OCI-LY7 (cell line): ENCODE results near the gene PSMD1. TPM values are rescaled to one million over a fixed set of nuclear protein-coding genes. Genes with fewer than 3 reads are reported as not detected.

Experiments
- BruUV-seq: library from RNA; stranded (reverse); fragments of 400-500 nt; replicated peaks from 2 replicates; lab custom pipeline; 2021; lab: Mats Ljungman, UMichigan
- CTCF ChIA-PET: fragments of 300-600 bp; sonication (Branson Sonifier 250); formaldehyde crosslinking; loops from one replicate; lab custom pipeline; 2022; ENCODE audit warnings: antibody characterized with exemption; ENCODE audit not compliant: unreplicated experiment; lab: Charles Lee
- POLR2A ChIA-PET: fragments of 300-600 bp; sonication (Branson Sonifier 250); formaldehyde crosslinking; loops from one replicate; lab custom pipeline; 2022; ENCODE audit warnings: antibody characterized with exemption; lab: Charles Lee
- DNase-seq: peaks from one replicate; pipeline ENCODE4 v3.0.0-alpha.2; 2015; ENCODE audit warnings: low spot score
- H2AFZ ChIP-seq: fragments of 200-600 bp; sonication (generic), shearing (Covaris generic); 2 replicates; pipeline ENCODE4 v1.6.1; 2014; ENCODE audit warnings: mild to moderate bottlenecking, antibody characterized with exemption, low read length, moderate library complexity
- H3K27ac ChIP-seq: fragments of 200-600 bp; sonication (generic); 2 replicates; pipeline ENCODE4 v1.5.1; 2014; ENCODE audit warnings: mixed run types, low read depth, mild to moderate bottlenecking, moderate library complexity, low read length, inconsistent platforms; ENCODE audit not compliant: poor library complexity, severe bottlenecking
- H3K36me3 ChIP-seq: fragments of 200-600 bp; sonication (generic); 2 replicates; pipeline ENCODE4 v1.6.1; 2014; ENCODE audit warnings: mild to moderate bottlenecking, antibody characterized with exemption, low read length, moderate library complexity, mixed read lengths; ENCODE audit not compliant: insufficient read depth
- H3K4me1 ChIP-seq: fragments of 200-600 bp; sonication (generic); 2 replicates; pipeline ENCODE4 v1.5.1; 2014; ENCODE audit warnings: mild to moderate bottlenecking, low read length; ENCODE audit not compliant: insufficient read depth, poor library complexity, severe bottlenecking
- H3K4me2 ChIP-seq: fragments of 200-600 bp; sonication (generic); 2 replicates; pipeline ENCODE4 v1.6.1; 2014; ENCODE audit warnings: mild to moderate bottlenecking, low read length
- H3K4me3 ChIP-seq: fragments of 200-600 bp; sonication (generic); 2 replicates; pipeline ENCODE4 v1.5.1; 2014; ENCODE audit warnings: mild to moderate bottlenecking, low read depth, low read length; ENCODE audit not compliant: poor library complexity, severe bottlenecking
- H3K79me2 ChIP-seq: fragments of 200-600 bp; sonication (generic); 2 replicates; pipeline ENCODE4 v1.6.1; 2016; ENCODE audit warnings: low read depth, mild to moderate bottlenecking, low read length, moderate library complexity, mixed read lengths; ENCODE audit not compliant: insufficient read depth
- H3K9me2 ChIP-seq: fragments of 200-600 bp; sonication (generic); 2 replicates; pipeline ENCODE4 v1.6.1; 2016; ENCODE audit warnings: mild to moderate bottlenecking, low read length, mixed read lengths; ENCODE audit not compliant: insufficient read depth
- H3K9me3 ChIP-seq: fragments of 200-600 bp; sonication (generic); 2 replicates; pipeline ENCODE4 v1.6.1; 2014; ENCODE audit warnings: mild to moderate bottlenecking, mixed run types, low read length, mixed read lengths
- H4K20me1 ChIP-seq: fragments of 200-600 bp; sonication (generic); 2 replicates; pipeline ENCODE4 v1.6.1; 2014; ENCODE audit warnings: mild to moderate bottlenecking, antibody characterized with exemption, low read length, moderate library complexity, mixed read lengths; ENCODE audit not compliant: insufficient read depth
- CTCF ChIP-seq: fragments of 200-600 bp; sonication (generic); conservative IDR thresholded peaks from 2 replicates; pipeline ENCODE4 v1.5.1; 2014; ENCODE audit warnings: mild to moderate bottlenecking, antibody characterized with exemption, low read length, moderate library complexity, mixed read lengths
- EZH2phosphoT487 ChIP-seq: fragments of 200-600 bp; sonication (generic); IDR thresholded peaks from 2 replicates; pipeline ENCODE4 v1.6.1; 2018; ENCODE audit warnings: low read depth, borderline replicate concordance, mild to moderate bottlenecking, mixed run types, antibody characterized with exemption, low read length, moderate library complexity, mixed read lengths
- intact Hi-C: fragments of 100-400 bp; cut with micrococcal nuclease; formaldehyde crosslinking; loops from one replicate; pipeline ENCODE4 v1.10.0; 2022; ENCODE audit not compliant: unreplicated experiment
- total RNA-seq, 2 experiments: library from RNA; depleted of rRNA in 1 of 2; stranded (reverse); fragments of >200 nt in 1 of 2; shearing (Covaris generic) in 1 of 2; gene quantifications; 2 replicates each; pipeline ENCODE4 v1.2.3, GENCODE V29; 2014 to 2022

The PSMD1 gene
- total RNA-seq, 2 experiments from 2014 or later: 60.5 to 105 TPM

DNA sequence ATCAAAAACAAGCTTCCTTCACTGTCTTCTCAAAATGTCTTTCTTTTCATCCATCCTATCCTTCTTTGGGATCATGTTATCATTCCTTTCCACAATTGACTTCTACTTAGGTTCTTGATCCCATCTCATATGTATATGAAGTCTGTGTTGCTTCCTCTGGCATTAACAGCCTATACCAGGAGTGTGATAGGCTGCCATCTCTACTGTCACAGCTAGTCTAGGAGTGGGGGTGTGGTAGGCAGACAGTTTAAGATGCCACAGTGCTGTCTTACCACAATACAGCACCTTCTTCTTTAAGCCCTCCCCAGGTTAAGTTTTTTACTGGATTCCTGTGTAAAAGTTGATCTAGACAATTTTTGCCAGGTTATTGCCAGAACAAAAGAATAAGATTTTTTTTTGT, 71.9 kb downstream of the PSMD1 start:
- Histone ChIP-seq H3K27ac (no peak overlapping the region), H3K4me1 (no peaks in the 10 kb centered on the region), H3K79me2 (no peaks in the 10 kb centered on the region), H4K20me1 (0 out of 2 replicates have a peak, but pooled peaks cover under 1% of the 10 kb centered on the region), H3K9me3 (no peaks in the 10 kb centered on the region), H3K4me3 (no peak overlapping the region), H2AFZ (no peak overlapping the region), H3K4me2 (no peak overlapping the region), H3K9me2 (no peaks in the 10 kb centered on the region), H3K36me3 (no peaks in the 10 kb centered on the region)
- CTCF ChIA-PET: no interaction called here
- BruUV-seq: no TSS peak
- POLR2A ChIA-PET: interaction anchor here (0.6 to 1.4 kb wide), 8 partner anchors 9 to 137 kb away, joined by 3 to 7 read pairs (median 4); no protein-coding TSS in a partner anchor
- intact Hi-C loops: loop anchor here (2.0 kb wide), 1 partner anchor 18 kb away; no protein-coding TSS in a partner anchor
- TF ChIP-seq CTCF (no peak), EZH2phosphoT487 (no peak)
- no peak for DNase-seq

DNA sequence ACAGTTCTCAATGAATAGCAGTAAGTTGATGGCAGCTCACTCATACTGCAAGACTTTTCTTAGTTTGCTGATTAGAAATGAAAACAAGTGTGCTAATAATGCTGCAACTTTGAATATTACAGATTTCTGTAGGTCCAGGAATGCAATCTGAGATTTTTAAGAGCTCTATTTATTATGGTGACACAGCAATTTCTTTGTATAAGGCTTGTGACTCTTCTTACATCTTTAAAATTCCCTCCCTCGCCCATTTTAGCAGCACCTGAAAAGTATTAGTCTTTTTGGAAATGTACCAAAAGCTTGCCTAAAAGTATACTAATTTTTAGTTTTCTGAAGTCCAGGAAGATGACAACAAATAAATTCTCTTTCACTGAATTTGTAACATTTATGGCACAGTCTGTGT, 72.5 kb downstream of the PSMD1 start:
- Histone ChIP-seq H3K27ac (no peak overlapping the region), H3K79me2 (no peaks in the 10 kb centered on the region), H4K20me1 (no peaks in the 10 kb centered on the region), H2AFZ (no peak overlapping the region), H3K9me2 (no peaks in the 10 kb centered on the region), H3K4me2 (no peak overlapping the region), H3K36me3 (no peaks in the 10 kb centered on the region), H3K4me3 (no peak overlapping the region), H3K4me1 (no peaks in the 10 kb centered on the region), H3K9me3 (no peaks in the 10 kb centered on the region)
- no peak for TF ChIP-seq EZH2phosphoT487
- no peak for TF ChIP-seq CTCF
- DNase-seq: no peak
- intact Hi-C loops: loop anchor here (2.0 kb wide), 1 partner anchor 18 kb away; no protein-coding TSS in a partner anchor
- ChIA-PET CTCF (interaction anchor here (0.5 kb wide), 1 partner anchor 83 kb away, joined by 3 read pairs; no protein-coding TSS in a partner anchor), POLR2A (interaction anchor here (0.6 to 1.2 kb wide), 5 partner anchors 8 to 136 kb away, joined by 3 to 5 read pairs (median 4); no protein-coding TSS in a partner anchor)
- no TSS peak for BruUV-seq

GRCh38 chr2:231130336-231131056, 73.8 kb downstream of the PSMD1 start:
- POLR2A ChIA-PET: interaction anchor here (1.0 to 1.2 kb wide), 2 partner anchors 10 to 37 kb away, joined by 4 read pairs; no protein-coding TSS in a partner anchor
- CTCF ChIA-PET: no interaction called here

More at GRCh38 chr2:231130336-231131056, 73.8 kb downstream of the PSMD1 start:
- Histone ChIP-seq H3K79me2 (no peaks in the 10 kb centered on the region), H4K20me1 (no peaks in the 10 kb centered on the region), H3K27ac (no peak overlapping the region), H3K4me3 (no peak overlapping the region), H2AFZ (no peak overlapping the region), H3K4me1 (peaks cover 5% of the 10 kb centered on the region), H3K9me3 (no peaks in the 10 kb centered on the region), H3K36me3 (no peaks in the 10 kb centered on the region), H3K4me2 (no peak overlapping the region), H3K9me2 (no peaks in the 10 kb centered on the region)
- intact Hi-C loops: no loop called here
- no peak for DNase-seq
- BruUV-seq: no TSS peak
- no peak for TF ChIP-seq CTCF
- no peak for TF ChIP-seq EZH2phosphoT487
